H1 (cell line): Measurements from ENCODE around the gene ZBTB48. TPM values are rescaled to one million over a fixed set of nuclear protein-coding genes. Genes with fewer than 3 reads are reported as not detected.

Experiments
- RNF2 ChIP-seq: fragments of 200-900, 300-1000 bp; sonication (generic); IDR thresholded peaks from 2 replicates; pipeline ENCODE4 v1.7.1; 2016; ENCODE audit warnings: borderline replicate concordance, low read depth, mild to moderate bottlenecking, antibody characterized with exemption, low read length; ENCODE audit not compliant: poor library complexity, severe bottlenecking; ENCODE audit errors: missing control alignments
- TEAD4 ChIP-seq: IDR thresholded peaks from 2 replicates; pipeline ENCODE4 v1.6.1; 2012; ENCODE audit warnings: low read depth, low read length, inconsistent platforms, mixed read lengths
- polyA plus RNA-seq, 7 experiments: library from polyadenylated mRNA; depleted of rRNA in 3 of 7; stranded (reverse) in 5 of 7; unstranded in 2 of 7; fragments of >200 nt in 5 of 7; fragments of 200-250 nt in 2 of 7; gene quantifications; 1 replicate in 5 of 7; 2 replicates in 1 of 7; 4 replicates in 1 of 7; pipeline versions ENCODE4 v1.2.1 to v1.2.3, GENCODE V29; 2011 to 2013; ENCODE audit warnings: missing spikeins in 2 of 7, mixed read lengths in 2 of 7
- total RNA-seq: library from RNA; stranded (reverse); fragmentation: NEBNext Ultra II Directional; extraction: Animal tissue kit (Norgen Biotek cat#: 25700); gene quantifications from 2 replicates; pipeline ENCODE4 v1.2.1, GENCODE V29; 2021

Gene ZBTB48
- total and polyA plus RNA-seq, 2 of the 8 experiments (the other 6 are each of a cell fraction or from before 2014, with no cell fraction given), result 28.2 to 28.8 TPM

- no peak for TF ChIP-seq TEAD4
- no peak for TF ChIP-seq RNF2
Measured at GRCh38 chr1:6570100-6570499, 9.7 kb upstream of the ZBTB48 start (continued).
